BLaER1 (cell line): ENCODE results near the gene CIBAR2.

Experiments
- H3K27ac ChIP-seq: shearing (Covaris generic); formaldehyde crosslinking; 2 replicates; pipeline ENCODE4 v1.8.1; 2022
- H3K27me3 ChIP-seq: shearing (Covaris generic); formaldehyde crosslinking; 2 replicates; pipeline ENCODE4 v1.8.1; 2022
- H3K36me3 ChIP-seq: shearing (Covaris generic); formaldehyde crosslinking; 2 replicates; pipeline ENCODE4 v1.8.1; 2022
- H3K4me1 ChIP-seq: shearing (Covaris generic); formaldehyde crosslinking; 2 replicates; pipeline ENCODE4 v1.8.1; 2022
- H3K4me2 ChIP-seq: shearing (Covaris generic); formaldehyde crosslinking; 2 replicates; pipeline ENCODE4 v1.8.1; 2022
- H3K4me3 ChIP-seq: shearing (Covaris generic); formaldehyde crosslinking; 2 replicates; pipeline ENCODE4 v1.8.1; 2022
- H3K9ac ChIP-seq: shearing (Covaris generic); formaldehyde crosslinking; 2 replicates; pipeline ENCODE4 v1.8.1; 2022
- H3K9me3 ChIP-seq: shearing (Covaris generic); formaldehyde crosslinking; 2 replicates; pipeline ENCODE4 v1.8.1; 2022
- H4K20me1 ChIP-seq: shearing (Covaris generic); formaldehyde crosslinking; 2 replicates; pipeline ENCODE4 v1.8.1; 2022
- Cebpa-rat ChIP-seq: shearing (Covaris generic); IDR thresholded peaks from 2 replicates; pipeline ENCODE4 v1.8.1; 2022

The CIBAR2 gene

DNA sequence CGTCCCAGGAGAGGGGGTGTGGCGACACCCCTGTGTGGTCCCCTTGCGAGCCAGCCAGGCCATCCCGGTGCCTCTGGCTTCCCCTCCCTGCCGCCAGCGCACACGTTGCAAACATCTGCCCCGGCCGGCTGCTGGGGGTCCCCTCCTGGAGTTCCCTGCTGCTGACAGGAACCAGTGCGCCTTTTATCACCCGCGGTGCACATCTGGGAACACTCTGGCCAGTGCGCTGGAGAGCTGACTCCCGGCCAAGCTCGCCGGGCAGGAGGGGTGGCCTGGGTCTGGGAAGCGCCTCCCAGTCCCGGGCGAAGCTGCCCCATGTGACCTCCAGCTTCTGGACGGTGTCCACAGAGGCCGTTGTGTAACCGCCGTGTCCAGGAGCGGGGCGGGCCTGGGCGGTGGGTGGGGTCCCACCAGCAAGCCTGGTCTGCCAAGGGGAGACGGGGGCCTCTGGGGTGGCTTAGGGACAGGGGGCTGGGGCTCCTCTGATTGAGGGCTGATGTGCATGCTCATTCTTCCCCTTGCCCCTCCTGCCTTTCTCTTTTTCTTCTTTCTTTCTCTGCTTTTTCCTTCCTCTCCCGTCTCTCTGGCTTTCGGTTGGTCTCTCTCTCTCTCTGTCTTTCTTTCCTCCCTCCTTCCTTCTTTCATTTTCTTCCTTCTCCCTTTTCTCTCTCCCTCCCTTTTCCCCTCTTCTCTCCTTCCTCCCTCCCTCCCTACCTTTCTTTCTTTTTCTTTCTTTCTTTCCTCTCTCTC, 25.2 kb upstream of the CIBAR2 start:
- TF ChIP-seq Cebpa-rat, result no peak
- Histone ChIP-seq H3K4me1 (peaks cover 43% of the 10 kb centered on the region), H3K4me3 (no peak overlapping the region; the same call in 1 of the 2 replicates), H3K9ac (no peak overlapping the region), H3K36me3 (no peaks in the 10 kb centered on the region), H3K27me3 (peaks cover 18% of the 10 kb centered on the region), H3K9me3 (no peaks in the 10 kb centered on the region), H4K20me1 (no peaks in the 10 kb centered on the region), H3K4me2 (peak overlapping the region; percentile 79), H3K27ac (no peak overlapping the region)

DNA sequence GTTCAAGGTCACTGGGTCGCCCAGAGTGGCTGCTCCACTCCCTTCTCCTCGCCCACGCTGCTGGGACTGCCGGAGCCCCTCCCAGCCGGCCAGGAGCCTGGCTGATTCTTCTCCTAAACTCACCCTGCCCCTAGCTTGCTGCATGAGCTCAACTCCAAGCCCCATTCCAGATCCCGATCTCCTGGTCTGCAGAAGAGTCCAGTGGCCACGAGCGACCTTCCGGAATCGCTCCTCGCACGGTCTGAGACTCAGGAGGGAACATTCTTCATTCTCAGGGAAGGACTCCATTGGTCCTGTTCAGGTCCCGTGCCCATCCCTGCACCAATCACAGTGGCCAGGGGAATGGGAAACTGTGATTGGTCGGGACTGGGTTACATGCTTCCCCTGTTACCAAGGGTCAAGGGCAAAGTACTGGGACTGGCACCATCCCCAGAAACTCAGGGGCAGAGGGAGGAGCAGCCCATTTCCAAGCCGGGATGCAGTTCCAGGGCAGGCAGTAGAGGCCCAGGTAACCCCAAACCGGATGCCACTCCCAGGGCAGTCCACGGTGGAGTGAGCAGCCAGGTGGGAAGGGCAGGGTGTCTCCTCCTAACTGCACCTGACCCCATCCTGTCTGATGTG, 24.5 kb upstream of the CIBAR2 start:
- TF ChIP-seq Cebpa-rat, result no peak
- H3K4me3 ChIP-seq, result no peak overlapping the region
- peaks cover 43% of the 10 kb centered on the region for H3K4me1 ChIP-seq
- peak overlapping the region; percentile 79 for H3K4me2 ChIP-seq
- peaks cover 18% of the 10 kb centered on the region for H3K27me3 ChIP-seq
- H3K36me3 ChIP-seq, result no peaks in the 10 kb centered on the region
- no peaks in the 10 kb centered on the region for H3K9me3 ChIP-seq
- no peak overlapping the region for H3K27ac ChIP-seq
- H3K9ac ChIP-seq, result no peak overlapping the region
- H4K20me1 ChIP-seq, result no peaks in the 10 kb centered on the region

DNA sequence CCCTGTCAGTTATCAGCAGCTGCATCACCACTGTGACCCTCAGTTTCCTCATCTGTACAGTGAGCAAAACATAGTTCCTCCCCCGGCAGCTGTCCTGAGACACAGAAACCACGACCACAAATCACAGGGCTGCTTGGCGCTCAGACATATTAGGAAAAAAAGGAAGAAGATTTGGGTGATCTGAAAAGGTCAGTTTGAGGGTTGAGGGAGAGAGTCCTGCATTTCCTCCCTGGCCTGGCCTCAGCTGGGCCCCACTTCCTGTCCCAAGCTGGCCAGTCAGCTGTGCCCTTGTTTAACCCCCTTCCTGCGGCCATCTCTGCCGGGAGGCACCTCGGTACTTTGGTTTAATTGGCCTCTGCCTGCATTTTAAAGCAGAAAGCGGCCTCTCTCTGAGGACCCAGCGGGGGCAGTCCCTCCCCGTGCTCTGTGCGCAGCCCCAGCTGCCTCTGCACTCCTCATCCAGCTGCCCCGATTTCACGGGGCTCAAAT, 24.0 kb upstream of the CIBAR2 start:
- no peak for TF ChIP-seq Cebpa-rat
- no peak overlapping the region for H3K4me3 ChIP-seq
- no peak overlapping the region for H3K27ac ChIP-seq

DNA sequence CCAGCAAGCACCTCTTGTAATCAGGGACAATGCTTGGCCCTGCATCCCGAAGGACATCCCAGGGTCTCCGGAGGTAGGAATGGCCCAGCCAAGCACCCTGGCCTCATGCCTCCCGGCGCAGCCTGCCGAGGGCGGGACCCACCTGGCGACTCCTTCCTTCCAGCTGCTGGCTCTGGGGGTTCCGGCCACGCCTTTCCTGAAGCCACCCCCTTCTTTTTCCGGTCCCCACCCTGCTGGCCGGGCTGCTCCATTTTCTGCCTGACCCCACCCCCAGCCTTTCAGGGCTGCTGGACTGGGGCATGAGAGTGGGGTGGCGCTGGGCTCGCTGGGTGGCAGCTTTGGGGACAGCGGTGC, 22.5 kb upstream of the CIBAR2 start:
- Histone ChIP-seq H3K36me3 (no peaks in the 10 kb centered on the region), H3K4me1 (peaks cover 38% of the 10 kb centered on the region), H3K27me3 (peaks cover 18% of the 10 kb centered on the region), H3K9ac (no peak overlapping the region), H3K9me3 (no peaks in the 10 kb centered on the region), H3K4me2 (peak overlapping the region; percentile 6; the same call in 1 of the 2 replicates), H4K20me1 (no peaks in the 10 kb centered on the region), H3K27ac (no peak overlapping the region), H3K4me3 (no peak overlapping the region)
- no peak for TF ChIP-seq Cebpa-rat

More for the DNA sequence above, 24.0 kb upstream of the CIBAR2 start:
- Histone ChIP-seq H3K4me2 (peak overlapping the region; percentile 79), H3K27me3 (peaks cover 18% of the 10 kb centered on the region), H3K36me3 (no peaks in the 10 kb centered on the region), H3K9me3 (no peaks in the 10 kb centered on the region), H3K9ac (no peak overlapping the region), H3K4me1 (peaks cover 43% of the 10 kb centered on the region), H4K20me1 (no peaks in the 10 kb centered on the region)

DNA sequence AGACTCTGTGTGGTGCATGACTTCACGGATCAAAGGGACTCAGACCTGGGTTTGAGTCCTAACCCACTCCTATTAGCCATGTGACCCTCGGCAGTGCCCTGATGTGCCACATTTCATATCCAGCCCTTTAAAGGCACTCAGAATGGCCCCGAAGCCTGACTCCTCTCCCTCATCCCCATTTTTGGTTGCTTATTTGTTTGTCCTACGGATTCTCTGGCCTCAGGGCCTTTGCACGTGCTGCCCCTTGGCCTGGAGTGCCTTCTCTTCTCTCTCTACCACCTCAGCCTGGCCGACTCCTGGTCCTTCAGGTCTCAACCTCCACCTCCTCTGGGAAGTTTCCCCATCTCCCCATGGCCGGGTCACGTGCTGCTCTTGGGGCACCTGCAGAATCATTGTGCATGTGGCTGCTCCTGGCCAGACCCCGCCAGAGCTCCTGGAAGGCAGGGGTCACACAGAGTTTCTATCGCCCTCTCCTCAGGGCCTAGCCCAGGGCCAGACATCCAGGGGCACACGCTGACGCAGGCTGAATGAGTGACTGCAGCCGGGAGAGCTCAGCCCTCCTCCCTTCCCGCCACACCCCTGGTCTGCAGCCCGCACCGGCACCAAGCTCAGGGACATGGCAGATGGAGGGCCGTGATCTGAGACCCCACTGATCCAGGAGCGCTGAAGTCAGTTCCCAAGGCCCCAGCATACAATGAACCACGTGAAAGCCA, 22.0 kb upstream of the CIBAR2 start:
- Histone ChIP-seq H3K4me2 (no peak overlapping the region), H3K27ac (no peak overlapping the region), H3K9me3 (no peaks in the 10 kb centered on the region), H3K36me3 (no peaks in the 10 kb centered on the region), H3K27me3 (peaks cover 18% of the 10 kb centered on the region), H3K4me1 (peaks cover 38% of the 10 kb centered on the region), H3K9ac (no peak overlapping the region), H4K20me1 (no peaks in the 10 kb centered on the region), H3K4me3 (no peak overlapping the region)
- no peak for TF ChIP-seq Cebpa-rat

DNA sequence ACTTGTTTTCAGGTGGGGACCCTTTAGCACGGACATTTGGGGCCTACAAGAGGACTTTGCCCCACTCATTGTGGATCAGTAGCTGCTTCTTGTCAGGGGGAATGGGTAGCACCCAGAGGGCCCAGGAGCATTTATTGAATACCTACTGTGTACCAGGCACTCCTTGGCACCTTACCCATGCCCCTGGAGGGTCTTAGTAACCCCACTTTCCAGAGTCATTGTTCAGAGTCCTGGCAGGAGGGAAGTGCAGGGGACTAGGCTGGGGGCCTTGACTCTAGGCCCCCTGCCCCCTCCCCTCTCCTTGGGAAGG, 21.0 kb upstream of the CIBAR2 start:
- Histone ChIP-seq H3K4me3 (no peak overlapping the region), H3K27ac (no peak overlapping the region), H4K20me1 (no peaks in the 10 kb centered on the region), H3K36me3 (no peaks in the 10 kb centered on the region), H3K27me3 (peaks cover 18% of the 10 kb centered on the region), H3K9ac (no peak overlapping the region), H3K9me3 (no peaks in the 10 kb centered on the region), H3K4me1 (peaks cover 38% of the 10 kb centered on the region), H3K4me2 (no peak overlapping the region)
- TF ChIP-seq Cebpa-rat, result no peak

DNA sequence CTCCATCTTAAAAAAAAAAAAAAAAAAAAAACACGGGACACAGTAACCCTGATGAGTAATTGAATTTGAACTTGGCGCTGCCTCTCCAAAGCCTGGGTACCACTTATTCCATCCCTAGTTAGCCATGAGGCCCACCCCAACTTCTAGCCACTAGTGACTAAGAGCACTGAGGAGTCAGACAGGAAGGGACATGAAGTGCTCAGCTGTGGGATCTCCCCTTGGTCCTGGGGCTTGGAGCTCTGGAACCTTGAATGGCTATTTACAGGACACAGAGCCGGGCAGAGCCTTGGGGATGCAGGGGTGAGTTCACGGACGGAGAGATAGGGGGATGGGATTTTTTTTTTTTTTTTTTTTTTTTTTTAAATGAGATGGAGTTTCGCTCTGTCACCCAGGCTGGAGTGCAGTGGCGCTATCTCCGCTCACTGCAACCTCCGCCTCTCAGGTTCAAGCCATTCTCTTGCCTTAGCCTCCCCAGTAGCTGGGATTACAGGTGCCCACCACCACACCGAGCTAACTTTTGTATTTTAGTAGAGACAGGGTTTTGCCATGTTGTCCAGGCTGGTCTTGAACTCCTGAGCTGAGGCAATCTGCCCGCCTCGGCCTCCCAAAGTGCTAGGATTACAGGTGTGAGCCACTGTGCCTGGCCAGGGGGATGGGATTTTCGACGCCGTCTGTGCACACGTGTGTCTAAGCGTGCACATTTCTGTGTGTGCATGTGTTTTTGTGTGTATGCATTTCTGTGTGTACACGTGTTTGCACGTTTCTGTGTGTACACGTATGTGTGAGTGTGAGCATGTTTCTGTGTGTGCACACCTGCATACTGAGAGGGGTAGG, 20.4 kb upstream of the CIBAR2 start:
- Histone ChIP-seq H3K4me3 (no peak overlapping the region), H3K9ac (no peak overlapping the region), H4K20me1 (no peaks in the 10 kb centered on the region), H3K9me3 (no peaks in the 10 kb centered on the region), H3K27me3 (peaks cover 13% of the 10 kb centered on the region), H3K27ac (no peak overlapping the region), H3K4me1 (peaks cover 33% of the 10 kb centered on the region), H3K36me3 (no peaks in the 10 kb centered on the region), H3K4me2 (no peak overlapping the region)
- no peak for TF ChIP-seq Cebpa-rat

DNA sequence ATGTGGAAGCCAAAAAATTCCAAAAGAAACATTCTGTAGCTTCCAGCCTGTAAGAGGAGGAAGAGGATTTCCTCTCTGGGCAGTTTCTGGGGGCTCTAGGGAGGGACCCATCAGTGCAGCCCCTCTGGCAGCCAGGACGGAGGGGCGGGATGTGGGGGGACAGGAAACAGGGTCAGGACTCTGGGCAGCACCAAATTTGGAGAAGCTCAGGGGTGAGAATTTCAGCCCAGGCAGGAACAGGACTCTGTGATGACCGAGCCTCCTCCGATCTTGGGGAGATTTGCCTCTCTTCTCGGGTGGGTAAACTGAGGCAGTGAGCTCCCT, 18.4 kb upstream of the CIBAR2 start:
- H3K9me3 ChIP-seq, result no peaks in the 10 kb centered on the region

DNA sequence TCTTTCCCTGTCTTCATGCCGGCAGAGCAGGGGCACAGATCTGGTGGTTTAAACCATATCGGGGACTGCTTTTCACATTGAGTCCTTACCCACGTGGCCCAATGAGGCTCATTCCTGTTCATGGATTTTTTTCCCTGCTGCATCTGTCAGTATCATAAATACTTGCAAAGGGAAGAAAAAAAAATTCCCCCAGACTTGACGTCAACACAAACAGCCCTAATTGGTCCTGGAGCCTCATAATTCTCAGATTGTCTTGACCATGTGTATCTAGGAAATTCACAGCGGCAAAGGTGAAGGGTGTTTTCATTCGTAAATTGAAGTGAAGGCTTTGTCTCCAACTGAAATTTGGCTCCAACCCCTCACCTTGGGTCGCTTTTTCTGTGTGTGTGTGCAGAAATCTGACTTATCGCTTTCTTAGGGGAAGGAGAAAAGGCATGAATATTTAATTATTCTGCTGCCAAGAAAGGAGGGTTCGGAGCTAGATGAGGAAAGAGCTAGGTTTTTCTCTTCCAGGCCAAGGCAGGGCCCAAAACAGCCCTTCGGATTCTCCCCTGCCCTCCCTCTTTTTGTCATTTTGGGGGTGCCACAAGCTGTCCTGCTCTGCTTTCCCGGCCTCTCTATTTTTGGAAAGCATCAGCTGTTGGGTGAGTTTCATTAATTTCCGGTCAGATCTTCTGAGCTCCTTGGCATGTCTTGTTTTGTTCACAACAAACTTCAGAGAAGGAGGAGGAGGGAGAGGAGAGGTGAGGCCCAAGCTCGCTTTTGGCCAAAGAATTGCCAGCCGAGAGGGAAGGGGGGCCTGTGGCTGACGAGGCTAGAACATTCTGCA, 17.8 kb upstream of the CIBAR2 start:
- Histone ChIP-seq H3K27me3 (no peaks in the 10 kb centered on the region), H3K36me3 (no peaks in the 10 kb centered on the region), H3K4me2 (no peak overlapping the region), H3K4me3 (no peak overlapping the region), H4K20me1 (no peaks in the 10 kb centered on the region), H3K9me3 (no peaks in the 10 kb centered on the region), H3K9ac (no peak overlapping the region), H3K27ac (no peak overlapping the region), H3K4me1 (peaks cover 21% of the 10 kb centered on the region)
- TF ChIP-seq Cebpa-rat, result no peak

More for the DNA sequence above, 18.4 kb upstream of the CIBAR2 start:
- no peak for TF ChIP-seq Cebpa-rat
- Histone ChIP-seq H3K27me3 (no peaks in the 10 kb centered on the region), H3K4me2 (no peak overlapping the region), H3K36me3 (no peaks in the 10 kb centered on the region), H3K4me3 (no peak overlapping the region), H3K4me1 (peaks cover 27% of the 10 kb centered on the region), H4K20me1 (no peaks in the 10 kb centered on the region), H3K27ac (no peak overlapping the region), H3K9ac (no peak overlapping the region)
